Measurements from ENCODE around the gene OVCH2.

OVCH2 gene

GRCh38 chr11:7639643-7640025 is 66.6 kb downstream of the OVCH2 start:
- no peak for DNase-seq (ENCODE audit: low read depth in 2 of 2)
